Activated naive CD4-positive, alpha-beta T cell treated with anti-CD3 and anti-CD28 coated beads for 36 hours (primary cell): Measurements from ENCODE around the gene ADAM12. TPM values are rescaled to one million over a fixed set of nuclear protein-coding genes. Genes with fewer than 3 reads are reported as not detected.

Experiments
- CTCF ChIA-PET: fragments of 350-600 bp; sonication (Branson Sonifier 250); formaldehyde crosslinking; loops from one replicate; lab custom pipeline; 2021; ENCODE audit warnings: antibody characterized with exemption; lab: Charles Lee
- DNase-seq: peaks from one replicate; pipeline ENCODE4 v3.0.0-alpha.2; 2020
- H3K27ac Mint-ChIP-seq: one replicate; pipeline ENCODE4 v1.8.0; 2021; ENCODE audit warnings: mild to moderate bottlenecking, mixed read lengths
- H3K27me3 Mint-ChIP-seq: one replicate; pipeline ENCODE4 v1.8.0; 2021; ENCODE audit warnings: low read depth, mixed read lengths
- H3K36me3 Mint-ChIP-seq: one replicate; pipeline ENCODE4 v1.8.0; 2021; ENCODE audit warnings: low read depth, mixed read lengths
- H3K4me1 Mint-ChIP-seq: one replicate; pipeline ENCODE4 v1.8.0; 2021; ENCODE audit warnings: low read depth, mixed read lengths
- H3K4me3 Mint-ChIP-seq: one replicate; pipeline ENCODE4 v1.8.0; 2021; ENCODE audit warnings: mild to moderate bottlenecking, moderate library complexity, mixed read lengths
- H3K9me3 Mint-ChIP-seq: one replicate; pipeline ENCODE4 v1.8.0; 2021; ENCODE audit warnings: mixed read lengths
- intact Hi-C: fragments of 100-400 bp; cut with micrococcal nuclease; formaldehyde crosslinking; loops from one replicate; pipeline ENCODE4 v1.15.1; 2023
- total RNA-seq, 2 experiments: library from RNA; stranded (reverse); gene quantifications; one replicate each; pipeline ENCODE4 v1.2.3, GENCODE V29; 2021

The ADAM12 gene
- total RNA-seq, 2 experiments from 2014 or later = not detected

- Mint-ChIP-seq H3K4me3 (no peak overlapping the region), H3K4me1 (no peaks in the 10 kb centered on the region), H3K27ac (no peak overlapping the region), H3K36me3 (no peaks in the 10 kb centered on the region), H3K9me3 (peaks cover 2% of the 10 kb centered on the region), H3K27me3 (peaks cover 3% of the 10 kb centered on the region)
- intact Hi-C loops = no loop called here
- no peak for DNase-seq
- CTCF ChIA-PET = no interaction called here
Observed at GRCh38 chr10:126286256-126286780, 102.0 kb downstream of the ADAM12 start.

GRCh38 chr10:126283307-126283706 lies 105.0 kb downstream of the ADAM12 start:
- intact Hi-C loops = no loop called here
- Mint-ChIP-seq H3K4me1 (no peaks in the 10 kb centered on the region), H3K36me3 (no peaks in the 10 kb centered on the region), H3K27me3 (peaks cover 3% of the 10 kb centered on the region), H3K27ac (no peak overlapping the region), H3K9me3 (peaks cover 2% of the 10 kb centered on the region), H3K4me3 (no peak overlapping the region)
- CTCF ChIA-PET = no interaction called here
- DNase-seq = no peak

GRCh38 chr10:126278851-126279250 lies 109.4 kb downstream of the ADAM12 start:
- no peaks in the 10 kb centered on the region for H3K27me3 Mint-ChIP-seq
- no peak overlapping the region for H3K4me3 Mint-ChIP-seq
- CTCF ChIA-PET = no interaction called here
- intact Hi-C loops = no loop called here
- no peaks in the 10 kb centered on the region for H3K4me1 Mint-ChIP-seq
- H3K27ac Mint-ChIP-seq = no peak overlapping the region
- DNase-seq = no peak
- no peaks in the 10 kb centered on the region for H3K36me3 Mint-ChIP-seq
- no peaks in the 10 kb centered on the region for H3K9me3 Mint-ChIP-seq

GRCh38 chr10:126277181-126277580 lies 111.1 kb downstream of the ADAM12 start:
- intact Hi-C loops = no loop called here
- DNase-seq = no peak
- Mint-ChIP-seq H3K27ac (no peak overlapping the region), H3K36me3 (no peaks in the 10 kb centered on the region), H3K27me3 (no peaks in the 10 kb centered on the region), H3K9me3 (no peaks in the 10 kb centered on the region), H3K4me1 (no peaks in the 10 kb centered on the region), H3K4me3 (no peak overlapping the region)
- CTCF ChIA-PET = interaction anchor here (0.7 kb wide), 1 partner anchor 45 kb away, joined by 3 read pairs; no protein-coding TSS in a partner anchor

- Mint-ChIP-seq H3K27me3 (no peaks in the 10 kb centered on the region), H3K4me3 (no peak overlapping the region), H3K9me3 (peaks cover 2% of the 10 kb centered on the region), H3K4me1 (no peaks in the 10 kb centered on the region), H3K27ac (no peak overlapping the region), H3K36me3 (no peaks in the 10 kb centered on the region)
- intact Hi-C loops = no loop called here
- CTCF ChIA-PET = no interaction called here
- no peak for DNase-seq
Observed at GRCh38 chr10:126272526-126272925, 115.8 kb downstream of the ADAM12 start.

DNA sequence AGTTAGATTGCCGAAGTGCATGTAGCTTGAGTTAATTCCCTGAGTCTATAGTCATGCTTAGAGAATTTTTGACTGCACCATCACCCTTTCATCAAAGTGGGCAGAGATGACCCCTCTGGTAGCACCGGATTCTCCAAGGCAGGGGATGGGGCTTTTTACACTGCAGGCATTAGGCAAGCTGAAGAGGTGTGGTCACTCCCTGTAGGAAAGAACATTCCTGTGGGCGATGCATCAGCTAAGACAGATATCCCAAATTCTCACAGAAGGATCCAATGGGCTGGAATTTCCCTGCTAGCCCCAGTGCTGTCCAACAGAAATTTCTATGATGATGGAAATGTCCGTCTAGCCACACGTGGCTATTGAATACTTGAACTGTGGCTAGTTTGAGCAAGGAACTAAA lies 118.2 kb downstream of the ADAM12 start:
- Mint-ChIP-seq H3K36me3 (no peaks in the 10 kb centered on the region), H3K4me1 (no peaks in the 10 kb centered on the region), H3K4me3 (no peak overlapping the region), H3K27ac (no peak overlapping the region), H3K9me3 (peaks cover 10% of the 10 kb centered on the region), H3K27me3 (no peaks in the 10 kb centered on the region)
- intact Hi-C loops = no loop called here
- DNase-seq = no peak
- CTCF ChIA-PET = no interaction called here

GRCh38 chr10:126268013-126268920 lies 120.0 kb downstream of the ADAM12 start:
- Mint-ChIP-seq H3K36me3 (no peaks in the 10 kb centered on the region), H3K4me1 (no peaks in the 10 kb centered on the region), H3K9me3 (peaks cover 10% of the 10 kb centered on the region), H3K4me3 (no peak overlapping the region), H3K27ac (no peak overlapping the region), H3K27me3 (no peaks in the 10 kb centered on the region)
- DNase-seq = no peak
- intact Hi-C loops = no loop called here
- CTCF ChIA-PET = no interaction called here

- Mint-ChIP-seq H3K4me1 (no peaks in the 10 kb centered on the region), H3K27me3 (no peaks in the 10 kb centered on the region), H3K36me3 (no peaks in the 10 kb centered on the region), H3K27ac (no peak overlapping the region), H3K4me3 (no peak overlapping the region), H3K9me3 (peaks cover 10% of the 10 kb centered on the region)
- no peak for DNase-seq
- intact Hi-C loops = no loop called here
- CTCF ChIA-PET = no interaction called here
Observed at GRCh38 chr10:126264102-126265018, 123.9 kb downstream of the ADAM12 start.

- H3K9me3 Mint-ChIP-seq = peaks cover 10% of the 10 kb centered on the region
- no peak overlapping the region for H3K4me3 Mint-ChIP-seq
- no peak overlapping the region for H3K27ac Mint-ChIP-seq
- no peaks in the 10 kb centered on the region for H3K4me1 Mint-ChIP-seq
- intact Hi-C loops = no loop called here
- no peaks in the 10 kb centered on the region for H3K27me3 Mint-ChIP-seq
- CTCF ChIA-PET = no interaction called here
- no peak for DNase-seq
- H3K36me3 Mint-ChIP-seq = no peaks in the 10 kb centered on the region
Observed at GRCh38 chr10:126263006-126263676, 125.1 kb downstream of the ADAM12 start.

- intact Hi-C loops = no loop called here
- H3K27ac Mint-ChIP-seq = no peak overlapping the region
- H3K9me3 Mint-ChIP-seq = peaks cover 8% of the 10 kb centered on the region
- DNase-seq = no peak
- no peaks in the 10 kb centered on the region for H3K4me1 Mint-ChIP-seq
- H3K4me3 Mint-ChIP-seq = no peak overlapping the region
- CTCF ChIA-PET = no interaction called here
- no peaks in the 10 kb centered on the region for H3K27me3 Mint-ChIP-seq
- H3K36me3 Mint-ChIP-seq = no peaks in the 10 kb centered on the region
Observed at GRCh38 chr10:126262233-126262838, 125.9 kb downstream of the ADAM12 start.

DNA sequence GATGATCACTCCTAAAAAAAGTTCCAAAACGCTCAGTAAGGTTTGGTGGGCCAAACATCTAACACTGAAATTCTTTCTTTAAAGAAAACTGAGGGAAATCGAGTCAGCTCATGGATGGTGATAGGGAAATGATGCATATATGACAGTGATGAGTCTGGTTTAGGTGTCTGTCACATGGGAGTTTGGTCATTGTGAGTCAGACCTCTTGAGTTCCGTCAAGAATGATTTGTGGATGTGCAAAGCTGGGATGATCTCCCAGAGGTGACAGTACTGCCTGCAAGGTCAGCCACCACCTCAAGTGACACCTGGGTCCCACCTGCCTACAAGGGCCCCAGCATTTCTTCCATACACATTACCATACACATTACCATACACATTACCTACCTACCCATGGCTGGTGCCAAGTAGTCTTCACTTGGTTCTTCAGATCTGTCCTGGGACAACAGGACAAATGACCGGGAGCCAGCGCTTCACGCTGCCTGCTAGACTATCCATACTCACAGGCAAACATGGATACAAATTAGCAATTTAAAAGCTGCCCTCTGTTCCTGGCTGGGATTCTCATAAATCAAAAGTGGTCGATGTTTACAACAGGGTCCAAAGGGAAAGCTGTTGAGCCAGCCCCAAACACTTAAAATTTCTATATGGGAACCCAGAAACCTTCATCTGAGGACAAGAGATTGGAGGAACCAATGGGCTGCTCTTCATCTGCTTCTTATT lies 128.4 kb downstream of the ADAM12 start:
- no peaks in the 10 kb centered on the region for H3K9me3 Mint-ChIP-seq
- H3K36me3 Mint-ChIP-seq = no peaks in the 10 kb centered on the region
- no peaks in the 10 kb centered on the region for H3K4me1 Mint-ChIP-seq
- H3K27ac Mint-ChIP-seq = no peak overlapping the region
- CTCF ChIA-PET = interaction anchor here (0.6 kb wide), 1 partner anchor 42 kb away, joined by 3 read pairs; no protein-coding TSS in a partner anchor
- no peak overlapping the region for H3K4me3 Mint-ChIP-seq
- intact Hi-C loops = no loop called here
- no peaks in the 10 kb centered on the region for H3K27me3 Mint-ChIP-seq
- DNase-seq = no peak
